Retinal pigment epithelial cell (primary cell): ENCODE measurements around the gene C5orf15.

Experiments
- DNase-seq: peaks from one replicate; pipeline ENCODE4 v3.0.0-alpha.2; 2010; ENCODE audit warnings: low read depth
- H3K4me3 ChIP-seq: 2 replicates; pipeline ENCODE4 v1.5.1; 2011; ENCODE audit warnings: mild to moderate bottlenecking, low read length, control low read depth, moderate library complexity
- TF ChIP-seq, protein P1 (sequence below): conservative IDR thresholded peaks from 2 replicates; pipeline ENCODE4 v1.5.1; 2011; ENCODE audit warnings: low read depth, low read length, control low read depth, inconsistent platforms

C5orf15 gene

DNA sequence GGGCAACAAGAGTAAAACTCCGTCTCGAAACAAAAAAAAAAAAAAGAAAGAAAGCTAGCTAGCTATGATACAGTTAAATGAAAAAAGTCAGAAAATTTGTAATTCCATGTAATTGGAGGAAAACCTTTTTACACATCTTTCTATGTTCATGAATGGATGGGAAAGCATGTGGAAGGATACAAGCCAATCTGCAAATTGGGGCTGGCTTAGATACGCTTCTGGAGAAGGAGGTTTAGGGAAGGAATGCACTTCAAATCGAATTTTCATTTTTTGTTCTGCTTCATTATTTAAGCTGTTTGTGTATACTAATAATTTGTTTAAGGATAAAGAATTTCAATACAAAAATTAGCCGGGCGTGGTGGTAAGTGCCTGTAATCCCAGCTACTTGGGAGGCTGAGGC lies 29.6 kb upstream of the C5orf15 start:
- H3K4me3 ChIP-seq, result no peak overlapping the region
- DNase-seq, result no peak
- TF ChIP-seq, protein P1, sequence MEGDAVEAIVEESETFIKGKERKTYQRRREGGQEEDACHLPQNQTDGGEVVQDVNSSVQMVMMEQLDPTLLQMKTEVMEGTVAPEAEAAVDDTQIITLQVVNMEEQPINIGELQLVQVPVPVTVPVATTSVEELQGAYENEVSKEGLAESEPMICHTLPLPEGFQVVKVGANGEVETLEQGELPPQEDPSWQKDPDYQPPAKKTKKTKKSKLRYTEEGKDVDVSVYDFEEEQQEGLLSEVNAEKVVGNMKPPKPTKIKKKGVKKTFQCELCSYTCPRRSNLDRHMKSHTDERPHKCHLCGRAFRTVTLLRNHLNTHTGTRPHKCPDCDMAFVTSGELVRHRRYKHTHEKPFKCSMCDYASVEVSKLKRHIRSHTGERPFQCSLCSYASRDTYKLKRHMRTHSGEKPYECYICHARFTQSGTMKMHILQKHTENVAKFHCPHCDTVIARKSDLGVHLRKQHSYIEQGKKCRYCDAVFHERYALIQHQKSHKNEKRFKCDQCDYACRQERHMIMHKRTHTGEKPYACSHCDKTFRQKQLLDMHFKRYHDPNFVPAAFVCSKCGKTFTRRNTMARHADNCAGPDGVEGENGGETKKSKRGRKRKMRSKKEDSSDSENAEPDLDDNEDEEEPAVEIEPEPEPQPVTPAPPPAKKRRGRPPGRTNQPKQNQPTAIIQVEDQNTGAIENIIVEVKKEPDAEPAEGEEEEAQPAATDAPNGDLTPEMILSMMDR, result no peak

DNA sequence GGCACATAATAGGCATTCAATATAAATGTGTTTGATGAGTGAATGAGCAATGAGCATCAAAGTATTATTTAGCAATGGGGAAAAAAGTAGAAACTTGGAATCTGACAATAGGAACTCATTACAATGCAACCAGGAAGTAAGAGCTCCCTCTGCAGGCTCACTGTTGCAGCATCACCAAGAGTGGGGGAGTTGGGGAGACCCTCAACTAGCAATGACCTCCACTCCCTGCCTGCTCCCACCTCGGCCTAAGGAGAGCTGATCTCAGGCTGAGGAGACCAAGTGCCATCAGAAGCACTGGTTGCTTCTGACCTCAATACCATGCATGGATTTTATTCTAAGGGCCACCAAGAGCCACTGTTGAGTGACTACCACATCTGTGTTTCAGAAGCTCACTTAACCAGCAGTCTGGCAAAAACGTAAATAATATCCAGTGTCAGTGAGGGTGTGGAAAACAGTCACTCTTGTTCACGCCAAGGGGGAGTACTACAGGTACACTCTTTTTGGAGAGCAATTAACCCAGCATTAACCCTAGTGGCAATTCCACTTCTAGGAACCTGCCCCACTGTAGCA lies 28.3 kb upstream of the C5orf15 start:
- H3K4me3 ChIP-seq, result no peak overlapping the region
- TF ChIP-seq, protein P1, result peak; percentile 81
- DNase-seq, result no peak

DNA sequence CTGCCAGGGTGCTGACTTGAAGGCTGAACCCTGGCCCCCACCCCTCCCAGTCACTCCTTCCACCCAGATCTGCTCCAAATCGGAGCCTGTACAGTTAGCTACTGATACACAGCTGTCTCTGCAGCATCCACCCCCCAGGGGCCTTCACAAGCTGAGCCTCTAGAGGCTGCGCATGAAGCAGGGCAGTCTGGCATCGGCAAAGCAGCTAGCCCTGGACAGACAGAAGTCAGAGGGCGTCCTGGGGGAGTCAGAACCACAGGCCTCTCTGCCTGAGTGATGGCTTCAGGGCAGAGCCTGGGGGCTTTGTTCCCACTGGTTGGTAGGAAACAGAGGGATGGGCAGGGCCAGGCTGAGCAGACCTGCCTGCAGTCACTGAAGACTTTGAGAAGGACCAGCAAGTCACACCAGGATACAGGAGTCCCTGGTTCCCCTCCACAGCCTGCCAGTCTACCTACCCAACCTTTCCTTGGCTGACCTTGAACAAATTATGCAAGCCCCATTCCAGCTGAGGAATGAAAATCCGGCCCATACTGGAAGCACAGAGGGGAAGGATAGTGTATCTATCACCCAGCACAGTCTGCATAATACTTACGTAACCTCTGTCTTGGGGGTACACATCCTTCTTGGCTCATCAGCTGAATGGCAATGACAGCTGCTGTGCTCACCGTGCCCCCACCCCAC lies 27.6 kb upstream of the C5orf15 start:
- TF ChIP-seq, protein P1, result no peak
- DNase-seq, result no peak
- H3K4me3 ChIP-seq, result no peak overlapping the region

DNA sequence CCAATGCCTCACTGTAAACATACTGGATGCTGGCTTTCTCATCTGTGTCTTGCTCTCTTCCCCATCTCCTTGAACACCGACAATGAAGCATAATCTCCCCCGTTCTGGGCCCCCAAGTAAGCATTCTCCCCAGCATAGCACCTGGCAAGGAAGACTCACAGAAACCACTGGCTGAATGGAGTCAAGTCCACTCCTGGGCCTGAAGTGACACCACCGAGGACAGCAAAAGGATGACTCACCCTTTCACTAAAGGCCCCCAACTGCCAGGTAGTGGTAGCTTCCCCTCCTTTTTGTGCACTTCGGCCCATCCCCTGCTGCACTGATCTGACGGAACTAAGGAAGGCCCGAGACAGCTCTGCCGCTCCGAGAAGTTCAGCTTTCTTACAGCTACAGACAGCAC lies 26.9 kb upstream of the C5orf15 start:
- DNase-seq, result no peak
- TF ChIP-seq, protein P1, result no peak
- no peak overlapping the region for H3K4me3 ChIP-seq

DNA sequence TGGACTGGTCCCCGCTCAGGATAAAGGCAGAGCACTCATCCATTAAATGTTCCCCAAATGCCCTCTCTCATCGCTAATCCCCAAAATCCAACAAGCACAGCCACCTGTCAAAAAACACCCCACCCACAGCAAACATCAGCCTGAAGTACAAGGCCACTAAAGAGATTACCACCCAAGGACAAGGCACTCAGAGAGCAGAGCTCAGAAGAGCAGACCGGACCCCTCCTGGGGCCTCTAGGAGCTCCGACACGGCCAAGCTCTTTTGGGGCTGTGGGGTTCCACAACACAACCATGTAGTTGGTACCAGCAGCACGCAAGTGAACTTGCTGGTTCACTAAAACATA lies 26.5 kb upstream of the C5orf15 start:
- DNase-seq, result no peak
- no peak overlapping the region for H3K4me3 ChIP-seq
- TF ChIP-seq, protein P1, result no peak

DNA sequence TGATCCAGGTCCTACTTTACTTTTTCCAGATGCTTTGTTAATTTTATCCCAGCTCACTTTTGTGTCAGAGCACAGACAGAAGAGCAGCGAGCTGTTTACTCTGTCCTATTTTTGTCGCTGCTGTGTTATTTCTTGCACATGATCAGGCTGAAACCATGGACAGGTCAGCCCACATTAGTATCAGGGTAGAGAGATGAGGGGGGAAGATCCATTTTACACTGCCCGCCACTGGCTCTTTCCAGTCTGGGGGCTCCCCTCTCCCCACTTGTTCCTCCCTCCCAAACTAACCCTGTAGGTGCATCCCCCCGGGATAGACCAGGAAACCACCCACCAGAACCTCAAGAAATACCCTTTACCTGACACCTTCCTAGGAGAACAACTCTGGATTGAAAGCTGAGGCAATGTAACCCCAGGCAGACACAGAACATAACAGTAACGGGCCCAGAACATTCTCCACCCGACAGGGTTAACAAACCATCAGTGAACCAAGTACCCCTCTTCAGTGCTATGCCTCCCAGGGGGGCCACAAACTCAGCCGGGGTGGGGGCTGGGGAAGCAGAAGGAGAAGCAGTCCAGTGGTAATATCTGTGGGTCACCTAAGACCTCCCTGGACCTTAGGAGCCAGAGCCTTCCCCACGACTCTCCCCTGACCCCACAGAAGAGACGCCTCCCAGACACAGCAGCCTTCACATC lies 26.0 kb upstream of the C5orf15 start:
- no peak for DNase-seq

More for the DNA sequence above, 26.0 kb upstream of the C5orf15 start:
- TF ChIP-seq, protein P1, result no peak
- no peak overlapping the region for H3K4me3 ChIP-seq
